HG03520 (cell line): ENCODE data around the gene PTCH1.

Experiments
- ATAC-seq: cut with Tn5 transposase; IDR thresholded peaks from one replicate; pipeline ENCODE4 v1.9.1; 2021; ENCODE audit warnings: mild to moderate bottlenecking, moderate library complexity; ENCODE audit not compliant: unreplicated experiment

PTCH1 gene

DNA sequence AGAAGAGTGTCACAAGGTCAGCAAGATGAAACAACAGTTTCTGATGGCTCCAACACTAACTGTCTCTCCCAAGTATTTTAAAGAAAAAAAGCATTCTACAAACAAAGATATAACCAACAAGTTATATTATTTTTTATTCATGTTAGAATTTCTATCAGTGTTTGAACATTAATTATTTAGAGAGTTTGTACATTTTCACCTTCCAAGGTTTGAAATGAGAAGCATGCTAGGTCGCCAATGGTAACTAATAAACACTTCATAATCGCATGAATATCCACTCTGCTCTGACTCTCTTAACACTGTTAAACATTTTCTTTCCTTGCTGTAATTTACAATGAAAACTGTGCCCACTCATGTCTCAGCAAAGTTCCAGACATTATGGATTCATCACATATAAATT is 73.5 kb downstream of the PTCH1 start:
- no peak for ATAC-seq

DNA sequence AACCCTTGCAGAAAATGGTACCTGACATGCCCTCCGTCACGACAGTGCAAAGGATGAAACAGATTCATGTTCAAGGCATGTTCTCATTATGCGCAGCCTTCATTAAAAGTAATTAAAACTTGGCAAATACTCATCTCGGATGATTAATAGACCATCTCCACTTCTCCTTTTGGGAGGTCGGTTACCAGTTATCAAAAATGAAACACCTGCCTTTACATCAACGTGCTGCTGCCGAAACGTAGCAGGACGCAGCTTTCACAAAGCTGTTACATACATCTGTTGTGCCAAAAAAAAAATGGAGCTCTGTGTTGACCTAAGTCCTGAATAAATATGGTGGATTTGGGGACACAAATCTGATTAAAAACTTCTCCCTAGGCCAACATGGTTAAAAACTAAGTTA is 75.7 kb downstream of the PTCH1 start:
- ATAC-seq, result no peak

DNA sequence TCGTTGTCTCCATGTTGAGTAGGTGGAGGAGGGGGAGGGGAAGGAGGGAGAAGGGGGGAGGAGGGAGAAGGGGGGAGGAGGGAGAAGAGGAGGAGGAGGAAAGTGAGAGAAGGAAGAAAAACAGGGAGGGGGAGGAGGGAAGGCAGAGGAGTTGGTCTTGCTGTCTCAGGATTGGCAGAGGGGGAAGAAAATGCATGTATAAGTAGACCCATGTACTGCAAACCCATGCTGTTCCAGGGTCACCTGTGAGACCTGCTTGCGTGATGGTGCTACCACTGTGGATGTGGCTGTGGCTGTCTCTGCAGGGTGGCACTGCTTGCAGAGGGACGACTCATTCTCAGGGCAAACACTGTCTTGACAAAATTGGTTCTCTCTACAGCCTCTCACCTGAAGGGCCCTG is 76.3 kb downstream of the PTCH1 start:
- ATAC-seq, result no peak

DNA sequence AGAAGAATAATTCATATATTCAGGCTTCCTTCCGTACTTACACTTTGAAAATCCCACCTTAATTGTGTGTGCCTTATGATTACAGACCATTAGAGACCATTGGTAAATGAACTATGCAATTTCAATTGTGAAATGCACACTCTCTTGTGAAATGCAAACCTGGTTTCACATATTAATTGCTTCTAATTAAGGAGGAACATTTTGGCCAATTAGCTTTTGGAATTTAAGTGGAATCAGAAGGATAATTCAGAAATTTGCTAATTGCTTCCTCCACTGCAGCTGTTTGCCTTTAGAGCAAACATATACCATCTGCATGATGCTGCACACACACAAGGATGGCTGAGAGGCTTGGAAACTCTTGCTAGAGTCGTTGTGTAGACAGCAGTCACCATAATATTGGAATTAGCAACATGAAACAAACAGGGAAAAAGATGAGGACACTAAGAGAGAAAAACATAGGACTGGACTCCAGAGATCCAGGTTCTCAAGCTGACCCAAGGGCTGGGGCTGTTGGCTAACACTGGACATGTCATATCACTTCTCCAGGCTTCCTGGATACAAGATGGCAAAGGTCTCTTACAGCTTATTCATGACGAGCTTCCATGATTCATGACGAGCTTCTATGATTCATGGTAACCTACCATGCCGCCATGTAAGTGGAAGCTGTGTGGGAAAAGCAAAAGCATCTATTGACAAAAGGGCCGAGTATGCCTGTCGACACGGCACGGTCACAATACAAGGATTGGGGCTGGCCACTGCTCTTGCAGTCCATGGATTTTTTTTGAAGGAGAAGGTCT is 78.0 kb downstream of the PTCH1 start:
- ATAC-seq, result no peak

DNA sequence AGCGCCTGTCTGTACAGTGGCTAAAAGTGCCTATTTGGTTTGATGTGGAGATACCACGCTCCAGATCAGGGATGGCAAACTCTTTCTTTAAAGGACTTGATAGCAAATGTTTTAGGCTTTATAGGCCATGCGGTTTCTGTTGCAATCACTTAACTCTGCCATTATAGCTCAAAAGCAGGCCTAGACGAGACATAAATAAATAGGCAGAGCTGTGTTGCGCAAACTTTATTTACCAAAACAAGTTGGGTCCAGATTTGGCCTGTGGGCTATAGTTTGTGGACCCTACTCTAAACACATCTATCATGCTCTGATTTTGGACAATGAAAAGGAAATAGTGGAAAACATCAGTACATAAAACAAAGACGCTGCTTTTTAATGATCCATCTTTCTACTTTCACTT is 79.2 kb downstream of the PTCH1 start:
- no peak for ATAC-seq

DNA sequence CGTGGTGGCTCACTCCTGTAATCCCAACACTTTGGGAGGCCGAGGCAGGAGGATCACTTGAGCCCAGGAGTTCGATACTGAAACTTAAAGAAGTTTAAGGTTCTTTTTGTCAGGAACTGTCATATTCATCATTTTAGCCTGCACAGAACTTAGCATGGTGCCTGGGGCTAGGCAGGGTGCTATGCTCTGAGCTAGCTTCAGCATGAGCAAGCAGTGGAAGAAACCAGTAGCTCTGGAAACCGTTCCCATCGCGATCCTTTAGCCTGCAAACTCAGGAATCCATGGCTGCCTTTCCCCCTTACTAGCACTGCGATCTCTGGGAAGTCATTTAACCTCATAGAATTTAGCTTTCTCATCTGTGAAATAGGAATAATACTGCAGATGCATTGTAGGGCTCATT is 80.4 kb downstream of the PTCH1 start:
- no peak for ATAC-seq

DNA sequence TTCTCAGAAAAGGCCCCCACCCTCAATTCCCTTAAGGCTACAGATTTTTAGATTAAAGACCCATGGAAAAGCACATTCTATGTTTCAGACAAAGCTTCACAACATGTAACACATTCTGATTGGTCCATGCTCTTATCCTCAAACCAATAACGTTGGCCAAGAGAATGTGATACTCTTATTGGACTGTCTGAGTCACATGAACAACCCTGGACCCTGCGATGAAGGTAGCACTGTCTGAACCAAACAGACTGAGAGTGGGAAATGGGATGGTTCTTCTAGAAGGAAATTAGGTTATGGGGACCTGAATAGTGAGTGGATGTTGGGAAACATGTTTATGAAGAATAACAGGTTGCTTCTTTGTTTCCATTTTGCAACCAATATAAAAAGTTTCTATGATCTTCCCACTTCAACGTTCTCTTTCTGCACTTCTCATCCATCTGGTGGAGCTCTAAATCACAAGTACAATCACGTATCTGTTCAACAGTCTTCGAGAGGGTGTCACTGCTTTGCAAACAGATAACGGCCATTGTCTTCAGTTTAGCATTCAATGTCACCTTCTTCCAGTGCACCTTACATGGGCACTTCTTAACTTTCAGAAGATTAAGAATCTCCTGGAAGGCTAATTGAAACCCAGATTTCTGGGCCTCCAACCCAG is 81.6 kb downstream of the PTCH1 start:
- no peak for ATAC-seq

DNA sequence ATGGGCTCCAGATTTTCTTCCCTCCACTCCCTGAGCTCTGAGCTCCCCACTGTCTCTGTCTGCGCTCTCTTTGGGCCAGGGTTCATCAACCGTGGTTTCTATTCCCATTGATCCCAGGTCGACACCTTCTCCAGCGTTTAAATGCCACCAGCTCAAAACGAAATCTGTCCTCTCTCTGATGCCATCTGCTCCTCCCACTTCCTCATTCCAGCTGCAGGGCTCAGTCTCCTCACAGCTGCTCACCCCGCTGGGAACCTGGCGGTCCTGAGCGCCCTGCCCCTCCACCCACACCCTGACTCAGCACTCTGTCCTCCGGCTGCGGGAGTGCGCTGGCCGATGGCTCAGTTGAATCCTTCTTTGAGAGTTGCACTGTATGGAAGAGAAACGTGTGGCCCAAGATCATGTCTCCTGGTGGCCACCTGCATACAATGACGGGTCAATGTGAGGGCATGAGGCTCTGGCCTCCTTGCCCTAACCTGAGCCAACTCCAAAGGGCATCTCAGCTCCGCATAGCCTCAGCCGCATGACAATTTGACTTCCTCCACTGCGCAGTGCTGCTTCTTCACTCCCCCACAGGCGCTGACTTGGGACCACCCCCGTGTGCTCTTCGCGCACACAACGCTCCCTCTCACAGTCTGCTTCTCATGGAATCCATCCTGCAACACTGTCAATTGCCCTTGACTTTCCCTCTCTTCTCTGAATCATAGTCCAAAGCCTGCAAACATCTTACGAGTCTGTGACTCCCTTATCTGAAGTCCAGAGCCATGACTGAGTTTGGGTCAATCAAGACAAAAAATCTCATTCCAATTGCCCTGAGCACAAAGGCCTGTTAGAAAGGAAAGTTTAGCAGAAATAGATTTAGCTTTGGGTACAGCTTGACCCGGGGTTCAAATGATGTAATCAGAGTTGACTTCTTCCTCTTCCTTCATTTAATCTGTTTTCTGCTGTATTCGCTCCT is 82.4 kb downstream of the PTCH1 start:
- ATAC-seq, result no peak

DNA sequence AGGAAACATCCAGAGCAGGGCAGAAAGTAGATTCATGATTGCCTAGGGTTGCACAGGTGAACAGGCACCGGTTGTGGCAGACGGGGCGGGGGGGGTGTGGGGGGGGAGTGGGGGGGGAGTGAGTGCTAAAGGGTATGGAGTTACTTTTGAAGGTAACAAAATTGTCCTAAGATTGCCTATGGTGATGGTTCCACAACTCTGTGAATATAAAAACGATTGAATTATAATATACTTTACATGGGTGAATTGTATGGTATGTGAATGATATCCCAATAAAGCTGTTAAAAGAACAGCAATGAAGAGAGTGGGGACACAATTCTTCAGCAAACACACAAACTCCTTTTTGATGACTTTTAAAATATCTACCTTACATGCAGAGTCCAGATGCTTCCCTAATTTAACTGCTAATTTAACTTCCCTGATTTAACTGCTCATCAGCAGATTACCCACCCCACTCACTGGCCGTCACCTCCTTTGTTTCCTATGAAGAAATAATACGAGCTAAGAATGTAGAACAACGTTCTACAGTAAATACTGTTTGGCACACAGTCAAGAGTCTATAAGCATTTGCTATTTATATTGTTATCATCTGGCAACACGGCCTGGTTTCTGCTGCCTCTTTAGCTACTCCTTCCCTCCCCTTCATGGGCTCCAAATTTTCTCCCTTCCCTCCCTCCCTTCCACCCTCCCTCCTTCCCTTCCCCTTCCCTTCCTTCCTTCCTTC is 83.5 kb downstream of the PTCH1 start:
- no peak for ATAC-seq

DNA sequence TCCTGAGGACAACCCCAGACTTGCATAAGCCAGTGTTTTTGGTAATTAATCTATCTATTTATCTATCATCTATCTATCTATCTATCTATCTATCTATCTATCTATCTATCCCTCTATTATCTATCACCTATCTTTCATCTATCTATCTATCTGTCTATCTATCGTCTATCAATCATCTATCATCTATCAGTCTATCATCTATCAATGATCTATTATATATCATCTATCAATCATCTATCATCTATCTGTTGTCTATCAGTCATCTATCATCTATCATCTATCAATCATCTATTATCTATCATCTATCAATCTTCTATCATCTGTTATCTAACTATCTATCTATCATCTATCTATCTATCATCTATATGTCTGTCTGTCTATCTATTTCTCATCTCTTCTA is 85.5 kb downstream of the PTCH1 start:
- ATAC-seq, result no peak

DNA sequence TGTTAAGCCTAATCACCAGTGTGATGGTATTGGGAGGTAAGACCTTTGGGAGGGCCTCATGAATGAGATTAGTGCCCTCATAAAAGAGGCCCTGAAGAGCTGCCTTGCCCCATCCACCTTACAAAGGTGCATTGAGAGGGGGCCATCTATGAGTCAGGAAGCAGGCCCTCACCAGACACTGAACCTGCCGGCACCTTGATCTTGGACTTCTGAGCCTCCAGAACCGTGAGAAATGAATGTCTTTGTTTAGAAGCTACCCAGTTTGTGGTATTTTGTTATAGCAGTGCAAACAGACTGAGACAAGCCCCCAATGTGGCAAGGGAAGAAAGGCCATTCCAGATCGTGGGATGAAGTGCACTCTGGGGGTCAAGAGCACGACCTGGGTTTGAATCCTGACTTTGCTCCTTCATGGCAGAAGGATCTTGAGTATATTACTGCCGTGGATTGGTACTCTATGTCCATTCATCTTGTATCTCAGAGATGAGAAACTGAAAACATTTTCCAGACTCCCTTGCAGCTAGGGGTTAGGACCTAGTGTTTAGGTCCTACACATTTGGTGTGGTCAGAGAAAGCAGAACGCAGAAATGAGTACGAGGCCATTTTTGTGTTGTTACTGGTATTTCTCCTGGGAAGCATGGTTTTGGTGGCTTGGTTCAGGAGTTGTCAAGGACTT is 86.7 kb downstream of the PTCH1 start:
- ATAC-seq, result no peak

DNA sequence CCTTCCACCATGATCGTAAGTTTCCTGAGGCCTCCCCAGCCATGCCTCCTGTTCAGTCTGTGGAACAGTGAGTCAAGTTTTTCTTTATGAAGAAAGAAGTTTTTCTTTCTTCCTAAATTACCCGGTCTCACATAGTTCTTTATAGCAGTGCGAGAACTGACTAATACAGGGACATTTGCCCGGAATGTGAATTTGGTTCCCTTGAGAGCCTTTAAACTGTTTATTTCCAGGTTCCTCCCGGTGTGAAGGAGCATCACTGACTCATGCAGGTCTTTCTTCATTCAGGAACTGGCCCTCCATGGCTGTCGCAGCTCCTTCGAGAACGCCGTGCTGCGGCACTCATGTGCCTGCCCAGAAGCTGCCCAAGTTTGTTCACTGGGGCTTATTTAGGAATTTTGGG is 87.7 kb downstream of the PTCH1 start:
- ATAC-seq, result no peak

DNA sequence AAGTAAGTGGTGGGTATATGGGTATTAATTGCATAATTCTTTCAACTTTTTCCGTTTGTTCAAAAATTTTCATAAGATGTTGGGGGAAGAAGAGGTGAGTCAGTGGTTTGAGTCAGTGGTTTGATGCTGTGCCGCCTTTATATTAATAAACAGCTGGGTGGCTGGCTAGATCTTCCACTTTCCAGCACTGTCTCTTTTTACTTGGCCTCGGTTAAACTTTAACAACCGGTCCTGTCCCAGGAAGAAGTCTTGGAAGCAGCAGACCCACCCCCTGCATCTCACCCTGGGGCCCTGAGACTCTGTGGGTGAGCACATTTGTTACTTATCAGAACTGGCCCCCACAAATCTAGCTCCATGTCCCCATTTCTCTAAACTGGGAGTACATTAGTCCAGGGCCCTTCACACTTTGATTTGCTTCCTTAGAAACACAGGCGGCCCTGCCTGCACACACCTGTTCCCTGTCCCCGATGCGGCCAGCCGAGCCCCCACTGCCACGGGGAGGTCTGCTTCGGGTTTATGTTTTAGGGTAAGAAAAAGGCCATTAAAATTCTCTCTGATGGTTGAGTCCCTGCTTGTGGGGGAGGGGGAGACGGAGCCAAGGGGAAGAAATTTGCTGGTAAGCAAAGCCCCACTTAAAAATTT is 90.7 kb downstream of the PTCH1 start:
- no peak for ATAC-seq

DNA sequence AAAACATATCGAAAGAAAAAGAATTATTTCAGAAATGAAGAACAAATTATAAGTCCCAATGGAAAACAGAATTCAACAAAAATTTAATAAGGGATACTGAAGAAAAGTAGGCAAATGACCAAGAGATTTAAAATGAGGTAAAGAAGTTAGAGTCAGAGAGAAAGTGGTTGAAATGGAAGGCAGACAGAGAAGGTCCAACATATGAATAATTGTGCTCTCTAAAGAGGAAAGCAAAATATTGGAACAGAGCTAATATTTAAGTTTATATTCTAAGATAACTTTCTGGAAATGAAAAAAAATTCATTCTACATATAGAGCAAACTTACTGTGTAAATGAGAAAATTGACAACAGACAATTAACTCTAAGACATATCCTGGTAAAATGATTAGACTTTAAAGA is 94.1 kb downstream of the PTCH1 start:
- no peak for ATAC-seq

DNA sequence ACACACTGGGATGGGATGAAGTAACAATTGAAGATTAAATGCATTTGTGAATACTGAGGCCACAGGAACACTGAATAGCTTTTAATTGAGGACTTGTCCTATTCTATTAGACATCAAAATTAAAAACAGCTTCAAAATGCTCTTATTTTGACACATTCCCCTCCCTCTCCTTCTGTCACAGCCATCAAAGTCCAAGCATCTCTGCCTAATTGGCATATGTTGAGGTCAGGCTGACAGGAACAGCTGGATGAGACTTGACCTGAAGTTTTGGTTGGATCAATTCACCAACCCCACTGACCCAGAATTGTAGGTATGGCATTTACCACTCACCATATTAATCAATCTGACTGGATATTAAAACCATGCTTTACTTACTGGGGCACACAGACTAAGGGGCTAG is 96.3 kb downstream of the PTCH1 start:
- no peak for ATAC-seq

DNA sequence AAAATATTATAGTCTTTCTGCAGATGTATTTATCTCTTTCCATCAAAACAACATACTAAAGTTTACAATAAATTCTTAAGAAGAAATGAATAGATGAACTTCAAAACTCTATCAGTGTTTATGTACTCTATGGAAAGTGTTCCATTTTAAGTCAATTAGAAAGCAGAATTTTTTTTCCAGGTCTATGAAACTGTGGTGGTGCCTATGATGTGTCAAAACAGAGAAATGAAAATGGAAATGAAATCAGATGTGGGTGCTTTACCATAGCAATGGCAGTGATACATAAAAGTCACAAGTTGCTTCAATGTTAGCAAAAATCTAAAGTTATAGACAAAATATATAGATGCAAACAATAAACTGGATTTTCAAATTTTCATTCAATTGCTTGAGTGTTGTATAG is 97.3 kb downstream of the PTCH1 start:
- ATAC-seq, result no peak

DNA sequence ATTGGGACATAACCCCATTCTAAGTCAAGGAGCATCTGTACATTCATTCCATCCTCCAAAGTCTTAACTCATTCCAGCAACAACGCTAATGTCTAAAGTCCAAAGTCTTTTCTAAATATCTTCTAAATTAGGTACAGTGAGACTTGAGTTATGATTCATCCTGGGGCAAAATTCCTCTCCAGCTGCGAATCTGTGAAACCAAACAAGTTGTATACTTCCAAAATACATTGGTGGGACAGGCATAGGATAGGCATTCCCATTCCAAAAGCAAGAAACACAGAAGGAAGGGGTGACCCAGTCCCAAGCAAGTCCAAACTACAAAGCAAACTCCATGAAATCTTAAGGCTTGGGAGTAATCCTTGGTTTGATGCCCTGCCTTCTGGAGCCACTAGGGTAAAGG is 101.6 kb downstream of the PTCH1 start:
- ATAC-seq, result no peak

DNA sequence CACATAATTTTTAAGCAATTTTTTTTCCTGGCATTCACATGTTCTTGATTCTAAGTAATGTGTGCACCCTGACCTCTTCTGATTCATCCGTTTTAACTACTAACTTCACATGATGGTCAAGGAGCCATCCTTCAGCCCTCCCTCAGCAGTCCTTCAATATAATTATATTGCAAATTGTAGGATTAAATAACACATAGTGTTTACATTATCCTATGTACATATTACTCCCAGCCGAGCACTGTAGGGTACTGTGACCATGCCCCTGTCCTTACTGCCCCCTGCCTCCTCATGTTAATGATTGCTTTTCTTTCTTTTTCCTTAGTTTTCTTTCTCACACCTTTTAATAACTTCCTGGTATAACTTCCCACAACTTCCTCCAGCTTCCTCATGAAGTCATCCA is 103.0 kb downstream of the PTCH1 start:
- no peak for ATAC-seq

DNA sequence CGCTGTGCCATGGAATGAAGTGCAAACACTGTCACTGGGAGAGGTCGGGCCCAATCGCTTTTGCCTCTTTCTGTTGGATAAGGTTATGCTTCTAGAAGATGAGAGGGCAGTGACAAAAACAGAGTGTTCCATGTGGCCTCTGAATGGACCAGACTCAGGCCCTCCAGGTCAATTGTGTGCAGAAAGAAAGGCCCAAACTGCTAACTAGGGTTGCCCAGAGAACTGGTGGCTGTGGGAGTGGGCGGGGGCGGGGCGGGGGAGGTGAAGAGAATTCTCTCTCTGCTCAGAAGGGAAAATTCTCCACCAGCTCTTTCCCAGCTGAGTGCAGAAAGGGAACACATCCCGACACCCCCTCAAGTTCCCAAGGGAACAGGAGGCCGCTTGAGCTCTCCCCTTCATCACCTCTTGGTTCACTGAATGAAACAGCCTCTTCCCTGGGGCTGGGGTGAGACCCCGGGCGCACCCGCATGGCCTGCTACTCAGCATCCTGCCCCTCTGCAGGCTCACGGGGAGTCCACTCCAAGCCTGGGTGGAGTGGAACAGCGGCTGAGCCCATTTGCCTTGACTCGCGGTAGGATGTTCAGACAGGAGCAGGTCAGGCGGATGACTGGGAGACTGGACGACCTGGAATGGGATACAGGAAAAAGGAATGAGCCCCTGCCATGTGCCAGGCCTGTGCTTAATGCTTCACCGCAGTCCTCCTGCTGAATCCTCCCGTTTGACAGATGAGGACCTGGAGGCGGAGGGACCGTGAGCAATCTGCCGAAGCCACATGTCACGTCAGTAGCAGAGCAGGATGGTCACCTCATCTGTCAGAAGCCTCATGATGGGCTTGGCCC is 105.5 kb downstream of the PTCH1 start:
- ATAC-seq, result no peak
